COLO829 (cell line): ENCODE results near the gene RAB3A.

Source experiments
- DNase-seq: peaks from one replicate; pipeline ENCODE4 v3.0.0; 2012; ENCODE audit warnings: low spot score

Gene RAB3A

GRCh38 chr19:18197306-18197705 is 6.5 kb downstream of the RAB3A start:
- no peak for DNase-seq

- no peak for DNase-seq
Observed at GRCh38 chr19:18196511-18196845, 7.4 kb downstream of the RAB3A start.

GRCh38 chr19:18194554-18195238 is 9.1 kb downstream of the RAB3A start:
- no peak for DNase-seq

GRCh38 chr19:18194181-18194530 is 9.7 kb downstream of the RAB3A start:
- DNase-seq: no peak

DNA sequence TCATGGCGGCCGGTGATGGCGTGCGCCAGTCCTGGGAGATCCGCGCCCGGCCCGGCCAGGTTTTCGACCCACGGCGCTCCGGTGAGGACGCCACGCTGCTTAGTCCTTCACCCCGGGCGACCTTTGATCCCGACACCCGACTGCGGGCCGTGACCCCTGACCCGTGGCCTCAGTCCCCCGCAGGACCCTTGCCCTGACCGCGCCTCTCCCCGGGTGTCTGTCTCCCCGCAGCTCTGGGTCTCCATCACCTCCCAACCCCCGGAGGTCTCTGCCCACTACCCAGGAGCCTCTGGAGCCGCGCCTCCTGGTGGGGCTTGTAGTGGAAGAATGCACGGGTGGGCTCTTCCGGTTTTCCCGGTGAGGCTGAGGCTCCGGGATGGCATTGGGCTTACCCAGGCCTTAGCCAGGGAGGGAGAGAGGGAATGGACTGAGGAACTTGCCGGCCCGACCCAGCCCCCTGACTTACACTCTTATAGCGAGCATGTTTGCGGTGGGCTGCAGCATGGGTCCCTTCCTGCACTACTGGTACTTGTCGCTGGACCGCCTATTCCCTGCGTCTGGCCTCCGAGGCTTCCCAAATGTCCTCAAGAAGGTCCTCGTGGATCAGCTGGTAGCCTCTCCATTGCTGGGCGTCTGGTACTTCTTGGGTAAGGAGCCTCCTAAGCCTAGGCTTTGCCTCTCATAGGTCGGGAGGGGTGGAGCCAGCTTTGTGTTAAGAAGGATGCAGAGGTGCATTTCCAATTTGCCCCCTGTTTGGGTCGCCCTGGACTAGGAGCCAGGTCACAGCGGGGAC is 10.3 kb downstream of the RAB3A start:
- DNase-seq: no peak

- DNase-seq: peak; percentile 88
Observed at GRCh38 chr19:18192673-18193387, 11.0 kb downstream of the RAB3A start, which contains the start of gene MPV17L2. MPV17L2 (plus strand) TSS chr19:18193218; CDS start chr19:18193282, 64 bp downstream.

GRCh38 chr19:18191640-18192062 is 12.2 kb downstream of the RAB3A start:
- no peak for DNase-seq

DNA sequence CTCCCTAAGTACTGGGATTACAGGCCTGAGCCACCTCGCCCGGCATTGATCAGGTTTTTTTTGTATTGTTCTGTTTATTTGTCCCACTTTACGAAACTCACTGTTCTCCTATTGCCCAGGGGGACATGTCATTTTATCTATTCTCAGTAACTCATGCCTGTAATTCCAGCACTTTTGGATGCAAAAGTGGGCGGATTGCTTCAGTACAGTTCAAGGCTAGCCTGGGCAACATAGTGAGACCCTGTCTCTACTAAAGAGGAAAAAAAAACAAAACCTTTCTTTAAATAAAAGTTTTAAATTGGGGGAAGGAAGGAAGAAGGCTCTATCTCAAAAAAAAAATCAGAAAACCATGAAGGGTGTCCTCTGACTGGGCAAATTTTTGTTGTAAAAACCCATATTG is 13.6 kb downstream of the RAB3A start:
- DNase-seq: no peak

GRCh38 chr19:18185538-18185937 is 18.3 kb downstream of the RAB3A start:
- no peak for DNase-seq

GRCh38 chr19:18183529-18183928 is 20.3 kb downstream of the RAB3A start:
- DNase-seq: no peak

GRCh38 chr19:18179957-18180356 is 23.9 kb downstream of the RAB3A start:
- DNase-seq: no peak

GRCh38 chr19:18176367-18177310 is 27.2 kb downstream of the RAB3A start:
- no peak for DNase-seq

DNA sequence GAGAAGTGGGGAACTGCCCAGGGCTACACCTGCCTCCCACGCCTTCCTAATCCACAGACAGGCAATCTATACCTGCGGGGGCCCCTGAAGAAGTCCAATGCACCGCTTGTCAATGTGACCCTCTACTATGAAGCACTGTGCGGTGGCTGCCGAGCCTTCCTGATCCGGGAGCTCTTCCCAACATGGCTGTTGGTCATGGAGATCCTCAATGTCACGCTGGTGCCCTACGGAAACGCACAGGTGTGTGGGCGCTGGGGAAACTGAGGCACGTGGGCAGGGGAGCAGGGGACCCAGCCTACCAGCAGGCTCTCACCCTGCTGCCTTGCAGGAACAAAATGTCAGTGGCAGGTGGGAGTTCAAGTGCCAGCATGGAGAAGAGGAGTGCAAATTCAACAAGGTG is 28.9 kb downstream of the RAB3A start:
- DNase-seq: no peak

- no peak for DNase-seq
Observed at GRCh38 chr19:18173572-18174288, 30.1 kb downstream of the RAB3A start, which contains the start of gene IFI30. IFI30 (plus strand) TSS chr19:18173813; CDS start chr19:18173842, 29 bp downstream.

- no peak for DNase-seq
Observed at GRCh38 chr19:18173054-18173571, 30.7 kb downstream of the RAB3A start.

DNA sequence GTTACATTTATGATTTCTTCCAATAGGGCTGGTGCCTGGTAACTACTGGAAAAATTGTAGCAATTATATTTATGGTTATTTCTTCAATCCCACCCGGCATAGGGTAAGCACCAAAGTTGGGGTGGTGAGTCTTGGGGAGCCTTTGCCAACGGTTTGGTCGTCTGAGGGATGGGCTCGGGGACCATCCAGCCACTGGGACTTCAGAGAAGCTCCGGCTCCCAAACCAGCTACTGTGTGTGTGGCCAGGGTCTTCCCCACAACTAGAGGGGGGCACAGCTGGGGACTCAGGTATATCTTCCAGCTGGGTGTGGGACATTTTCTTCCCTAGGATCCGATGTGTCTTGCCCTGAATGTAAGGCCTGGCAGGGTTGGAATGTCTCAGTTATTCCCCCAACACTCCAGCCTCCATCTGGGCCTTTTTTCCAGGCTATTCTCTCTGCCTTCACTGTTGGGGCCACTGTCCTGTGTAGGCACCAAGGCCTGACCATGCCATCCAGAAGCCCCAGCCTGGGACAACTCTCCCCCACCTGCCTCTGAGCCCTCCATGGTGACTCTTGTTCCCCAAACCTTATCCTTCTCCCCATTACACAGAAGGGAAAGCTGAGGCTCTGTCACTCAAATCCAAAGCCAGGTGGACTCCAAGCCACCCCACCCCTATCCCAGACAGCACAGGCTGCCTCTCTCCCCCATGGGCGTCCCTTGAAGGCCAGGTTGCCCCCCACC is 31.4 kb downstream of the RAB3A start:
- DNase-seq: no peak

DNA sequence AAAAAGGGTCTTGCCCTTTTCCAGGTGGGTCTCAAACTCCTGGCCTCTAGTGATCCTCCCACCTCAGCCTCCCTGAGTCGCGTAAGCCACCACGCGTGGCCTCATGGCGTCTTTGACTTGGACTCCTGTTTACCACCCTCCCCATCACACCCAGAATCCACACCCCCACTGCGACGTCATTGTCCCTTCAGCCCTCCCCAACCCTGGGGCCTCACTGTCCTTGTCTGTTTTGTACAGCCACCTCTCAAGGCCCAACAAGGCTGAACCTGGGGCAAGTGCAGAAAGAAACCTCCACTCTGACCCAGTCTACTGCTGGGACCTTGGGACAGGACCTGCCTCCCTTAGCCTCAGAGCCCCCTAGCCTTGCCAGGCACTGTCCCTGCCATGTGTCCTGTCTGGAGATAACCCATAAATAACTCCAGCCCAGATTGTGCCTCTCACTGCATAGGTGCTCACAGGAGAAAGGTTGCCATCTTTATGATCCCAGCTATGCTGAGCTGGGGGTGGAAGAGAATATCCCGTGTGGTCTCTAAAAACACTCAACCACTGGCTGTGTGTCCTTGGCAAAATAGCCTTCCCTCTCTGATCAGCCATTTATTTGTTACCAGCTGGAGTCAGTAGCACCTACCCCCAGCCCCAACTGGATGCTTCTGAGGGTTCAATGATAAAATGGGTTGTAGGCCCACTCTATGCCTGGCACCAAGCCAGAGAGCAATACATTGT is 32.1 kb downstream of the RAB3A start:
- DNase-seq: no peak

DNA sequence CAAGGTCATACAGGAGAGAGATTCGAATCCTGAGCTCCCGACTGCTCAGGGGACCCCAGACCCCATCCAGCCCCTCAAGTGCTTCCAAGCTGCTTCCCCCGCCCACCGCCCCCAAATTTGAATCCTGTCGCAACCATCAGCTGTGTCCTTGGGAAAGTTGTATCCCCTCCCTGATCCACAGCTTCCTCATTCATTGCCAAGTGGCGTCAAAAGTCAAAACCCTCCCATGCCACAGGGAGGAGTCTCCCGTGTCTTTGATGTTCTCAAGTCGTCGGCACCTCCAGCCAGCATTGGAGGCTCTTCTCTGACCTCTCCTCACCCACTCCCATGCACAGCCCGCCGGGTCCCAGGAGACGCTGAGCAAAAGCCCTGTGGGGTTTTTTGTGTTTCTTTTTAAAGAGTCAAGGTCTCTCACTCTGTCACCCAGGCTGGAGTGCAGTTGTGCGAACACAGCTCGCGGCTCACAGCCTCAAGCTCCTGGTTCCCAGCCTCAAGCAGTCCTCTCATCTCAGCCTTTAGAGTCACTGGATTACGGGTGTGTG is 33.1 kb downstream of the RAB3A start:
- DNase-seq: no peak

DNA sequence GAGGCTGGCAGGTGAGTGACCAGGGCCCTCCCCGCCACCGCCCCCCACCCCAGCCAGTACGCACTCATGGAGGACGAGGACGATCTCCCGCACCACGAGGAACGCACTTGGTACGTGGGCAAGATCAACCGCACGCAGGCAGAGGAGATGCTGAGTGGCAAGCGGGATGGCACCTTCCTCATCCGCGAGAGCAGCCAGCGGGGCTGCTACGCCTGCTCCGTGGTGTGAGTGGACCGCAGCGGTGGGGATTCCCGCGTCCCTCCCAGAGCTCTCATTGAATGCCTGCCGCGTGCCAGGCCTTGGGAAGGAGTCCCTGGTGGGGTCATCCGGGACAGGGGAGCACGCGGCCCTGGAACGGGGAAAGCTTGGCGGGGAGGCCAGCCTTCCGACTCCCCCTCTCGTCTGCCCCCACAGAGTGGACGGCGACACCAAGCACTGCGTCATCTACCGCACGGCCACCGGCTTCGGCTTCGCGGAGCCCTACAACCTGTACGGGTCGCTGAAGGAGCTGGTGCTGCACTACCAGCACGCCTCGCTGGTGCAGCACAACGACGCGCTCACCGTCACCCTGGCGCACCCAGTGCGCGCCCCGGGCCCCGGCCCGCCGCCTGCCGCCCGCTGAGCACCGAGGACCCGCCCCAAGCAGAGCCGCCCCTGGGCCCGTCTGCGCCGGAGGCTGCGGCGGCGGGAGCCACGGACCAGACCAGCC is 35.0 kb downstream of the RAB3A start:
- no peak for DNase-seq
